ENCODE results near the gene MDGA2. TPM values are rescaled to one million over a fixed set of nuclear protein-coding genes. Genes with fewer than 3 reads are reported as not detected.
"Not testable (repeated sequence)": the region's sequence is repeated elsewhere in the genome, so short reads cannot be mapped to it uniquely, and the experiment has no call there.

Gene MDGA2
- total RNA-seq, 1 donor from 2014 or later, result 0.39 TPM

- TF ChIP-seq CTCF (IDR thresholded peaks at IDR 0.05; ENCODE audit: partially characterized antibody, unreplicated experiment), result no peak
- Mint-ChIP-seq H3K4me1 (ENCODE audit: low read depth, unreplicated experiment) (no peaks in the 10 kb centered on the region), H3K9me3 (ENCODE audit: unreplicated experiment) (no peaks in the 10 kb centered on the region), H3K27ac (ENCODE audit: unreplicated experiment) (no peak overlapping the region), H3K36me3 (ENCODE audit: unreplicated experiment) (no peaks in the 10 kb centered on the region), H3K4me3 (ENCODE audit: unreplicated experiment) (no peak overlapping the region), H3K27me3 (ENCODE audit: unreplicated experiment) (no peaks in the 10 kb centered on the region)
- DNase-seq, result no peak
Observed at GRCh38 chr14:47302121-47302520, 373.3 kb downstream of the MDGA2 start.

- no peak for TF ChIP-seq CTCF (IDR thresholded peaks at IDR 0.05; ENCODE audit: partially characterized antibody, unreplicated experiment)
- no peak overlapping the region for H3K4me3 Mint-ChIP-seq (ENCODE audit: unreplicated experiment)
- no peaks in the 10 kb centered on the region for H3K27me3 Mint-ChIP-seq (ENCODE audit: unreplicated experiment)
- H3K9me3 Mint-ChIP-seq (ENCODE audit: unreplicated experiment), result no peaks in the 10 kb centered on the region
- H3K36me3 Mint-ChIP-seq (ENCODE audit: unreplicated experiment), result no peaks in the 10 kb centered on the region
- DNase-seq, result no peak
- no peaks in the 10 kb centered on the region for H3K4me1 Mint-ChIP-seq (ENCODE audit: low read depth, unreplicated experiment)
- H3K27ac Mint-ChIP-seq (ENCODE audit: unreplicated experiment), result no peak overlapping the region
Observed at GRCh38 chr14:47300796-47301195, 374.6 kb downstream of the MDGA2 start.

GRCh38 chr14:47297374-47297773 is 378.0 kb downstream of the MDGA2 start:
- Mint-ChIP-seq H3K9me3 (ENCODE audit: unreplicated experiment) (no peaks in the 10 kb centered on the region), H3K36me3 (ENCODE audit: unreplicated experiment) (no peaks in the 10 kb centered on the region), H3K4me3 (ENCODE audit: unreplicated experiment) (no peak overlapping the region), H3K4me1 (ENCODE audit: low read depth, unreplicated experiment) (no peaks in the 10 kb centered on the region), H3K27me3 (ENCODE audit: unreplicated experiment) (no peaks in the 10 kb centered on the region), H3K27ac (ENCODE audit: unreplicated experiment) (no peak overlapping the region)
- no peak for TF ChIP-seq CTCF (IDR thresholded peaks at IDR 0.05; ENCODE audit: partially characterized antibody, unreplicated experiment)
- DNase-seq, result no peak

- DNase-seq, result no peak
- Mint-ChIP-seq H3K27ac (ENCODE audit: unreplicated experiment) (no peak overlapping the region), H3K27me3 (ENCODE audit: unreplicated experiment) (no peaks in the 10 kb centered on the region), H3K4me3 (ENCODE audit: unreplicated experiment) (no peak overlapping the region), H3K36me3 (ENCODE audit: unreplicated experiment) (no peaks in the 10 kb centered on the region), H3K4me1 (ENCODE audit: low read depth, unreplicated experiment) (no peaks in the 10 kb centered on the region), H3K9me3 (ENCODE audit: unreplicated experiment) (no peaks in the 10 kb centered on the region)
- no peak for TF ChIP-seq CTCF (IDR thresholded peaks at IDR 0.05; ENCODE audit: partially characterized antibody, unreplicated experiment)
Observed at GRCh38 chr14:47284283-47284682, 391.1 kb downstream of the MDGA2 start.

GRCh38 chr14:47281761-47282160 is 393.6 kb downstream of the MDGA2 start:
- not testable (repeated sequence) for H3K4me3 Mint-ChIP-seq (ENCODE audit: unreplicated experiment); H3K36me3 Mint-ChIP-seq (ENCODE audit: unreplicated experiment); DNase-seq; H3K4me1 Mint-ChIP-seq (ENCODE audit: low read depth, unreplicated experiment); H3K27me3 Mint-ChIP-seq (ENCODE audit: unreplicated experiment); H3K27ac Mint-ChIP-seq (ENCODE audit: unreplicated experiment); H3K9me3 Mint-ChIP-seq (ENCODE audit: unreplicated experiment)
